Dedifferentiated amniotic fluid mesenchymal stem cell (primary cell): ENCODE measurements around the gene FTCDNL1.

Source experiments
- DNase-seq: peaks from one replicate; pipeline ENCODE4 v3.0.0-alpha.2; 2016; ENCODE audit errors: extremely low spot score

The FTCDNL1 gene

GRCh38 chr2:199842631-199843395 is 8.2 kb downstream of the FTCDNL1 start:
- DNase-seq: no peak

GRCh38 chr2:199841409-199841808 is 9.6 kb downstream of the FTCDNL1 start:
- no peak for DNase-seq

- no peak for DNase-seq
These were observed 12.6 kb downstream of the FTCDNL1 start for GRCh38 chr2:199838399-199838798.

- no peak for DNase-seq
These were observed 14.0 kb downstream of the FTCDNL1 start for GRCh38 chr2:199836943-199837342.

GRCh38 chr2:199833525-199833924 is 17.5 kb downstream of the FTCDNL1 start:
- no peak for DNase-seq

GRCh38 chr2:199830531-199830930 is 20.5 kb downstream of the FTCDNL1 start:
- no peak for DNase-seq

GRCh38 chr2:199829628-199830027 is 21.4 kb downstream of the FTCDNL1 start:
- DNase-seq: no peak

- no peak for DNase-seq
These were observed 31.2 kb downstream of the FTCDNL1 start for GRCh38 chr2:199819746-199820145.

- DNase-seq: no peak
These were observed 32.2 kb downstream of the FTCDNL1 start for GRCh38 chr2:199818754-199819153.

GRCh38 chr2:199818026-199818425 is 33.0 kb downstream of the FTCDNL1 start:
- DNase-seq: no peak

- DNase-seq: no peak
These were observed 36.2 kb downstream of the FTCDNL1 start for GRCh38 chr2:199814817-199815211.

- no peak for DNase-seq
These were observed 36.7 kb downstream of the FTCDNL1 start for GRCh38 chr2:199814101-199814816.

- no peak for DNase-seq
These were observed 38.5 kb downstream of the FTCDNL1 start for GRCh38 chr2:199812493-199812892.

- DNase-seq: no peak
These were observed 39.6 kb downstream of the FTCDNL1 start for GRCh38 chr2:199811346-199811745.

- DNase-seq: no peak
These were observed 40.4 kb downstream of the FTCDNL1 start for GRCh38 chr2:199810422-199811171.

GRCh38 chr2:199807966-199808365 is 43.0 kb downstream of the FTCDNL1 start:
- DNase-seq: no peak

- DNase-seq: no peak
These were observed 44.8 kb downstream of the FTCDNL1 start for GRCh38 chr2:199806179-199806578.

- DNase-seq: no peak
These were observed 46.2 kb downstream of the FTCDNL1 start for GRCh38 chr2:199804831-199805230.

GRCh38 chr2:199798831-199799580 is 52.0 kb downstream of the FTCDNL1 start:
- DNase-seq: no peak

- DNase-seq: no peak
These were observed 53.3 kb downstream of the FTCDNL1 start for GRCh38 chr2:199797431-199798403.

- DNase-seq: no peak
These were observed 58.6 kb downstream of the FTCDNL1 start for GRCh38 chr2:199792381-199792780.
